Ishikawa (cell line): ENCODE results near the gene LEO1.

ENCODE experiments used
- CEBPB ChIP-seq: IDR thresholded peaks from 2 replicates; pipeline ENCODE4 v1.6.1; 2012
- CREB1 ChIP-seq: IDR thresholded peaks from 2 replicates; pipeline ENCODE4 v1.6.1; 2012; ENCODE audit warnings: low read depth
- EGR1 ChIP-seq: IDR thresholded peaks from 2 replicates; pipeline ENCODE4 v1.6.1; 2012
- EP300 ChIP-seq: IDR thresholded peaks from 2 replicates; pipeline ENCODE4 v1.6.1; 2012; ENCODE audit warnings: borderline replicate concordance
- FOXM1 ChIP-seq: IDR thresholded peaks from 2 replicates; pipeline ENCODE4 v1.6.1; 2012; ENCODE audit warnings: low read depth, borderline replicate concordance
- MAX ChIP-seq: IDR thresholded peaks from 2 replicates; pipeline ENCODE4 v1.6.1; 2012
- NFIC ChIP-seq: IDR thresholded peaks from 2 replicates; pipeline ENCODE4 v1.6.1; 2012
- TAF1 ChIP-seq: IDR thresholded peaks from 2 replicates; pipeline ENCODE4 v1.6.1; 2012; ENCODE audit warnings: low read depth, mild to moderate bottlenecking
- TCF12 ChIP-seq: IDR thresholded peaks from 2 replicates; pipeline ENCODE4 v1.6.1; 2012; ENCODE audit warnings: low read depth
- TEAD4 ChIP-seq: IDR thresholded peaks from 2 replicates; pipeline ENCODE4 v1.6.1; 2012
- USF1 ChIP-seq: IDR thresholded peaks from 2 replicates; pipeline ENCODE4 v1.6.1; 2012
- YY1 ChIP-seq: IDR thresholded peaks from 2 replicates; pipeline ENCODE4 v1.6.1; 2012; ENCODE audit warnings: low read depth
- ZBTB7A ChIP-seq: IDR thresholded peaks from 2 replicates; pipeline ENCODE4 v1.6.1; 2012; ENCODE audit warnings: low read depth
- TF ChIP-seq, protein P1 (sequence below): IDR thresholded peaks from 2 replicates; pipeline ENCODE4 v1.6.1; 2012; ENCODE audit warnings: low read depth, mild to moderate bottlenecking

GRCh38 chr15:52018244-52018643 is 46.7 kb upstream of the LEO1 start:
- no peak for TF ChIP-seq TAF1
- no peak for TF ChIP-seq ZBTB7A
- no peak for TF ChIP-seq MAX
- TF ChIP-seq CEBPB = no peak
- TF ChIP-seq EGR1 = no peak
- no peak for TF ChIP-seq TCF12
- no peak for TF ChIP-seq EP300
- TF ChIP-seq USF1 = no peak
- TF ChIP-seq YY1 = no peak
- TF ChIP-seq NFIC = no peak
- TF ChIP-seq, protein P1, sequence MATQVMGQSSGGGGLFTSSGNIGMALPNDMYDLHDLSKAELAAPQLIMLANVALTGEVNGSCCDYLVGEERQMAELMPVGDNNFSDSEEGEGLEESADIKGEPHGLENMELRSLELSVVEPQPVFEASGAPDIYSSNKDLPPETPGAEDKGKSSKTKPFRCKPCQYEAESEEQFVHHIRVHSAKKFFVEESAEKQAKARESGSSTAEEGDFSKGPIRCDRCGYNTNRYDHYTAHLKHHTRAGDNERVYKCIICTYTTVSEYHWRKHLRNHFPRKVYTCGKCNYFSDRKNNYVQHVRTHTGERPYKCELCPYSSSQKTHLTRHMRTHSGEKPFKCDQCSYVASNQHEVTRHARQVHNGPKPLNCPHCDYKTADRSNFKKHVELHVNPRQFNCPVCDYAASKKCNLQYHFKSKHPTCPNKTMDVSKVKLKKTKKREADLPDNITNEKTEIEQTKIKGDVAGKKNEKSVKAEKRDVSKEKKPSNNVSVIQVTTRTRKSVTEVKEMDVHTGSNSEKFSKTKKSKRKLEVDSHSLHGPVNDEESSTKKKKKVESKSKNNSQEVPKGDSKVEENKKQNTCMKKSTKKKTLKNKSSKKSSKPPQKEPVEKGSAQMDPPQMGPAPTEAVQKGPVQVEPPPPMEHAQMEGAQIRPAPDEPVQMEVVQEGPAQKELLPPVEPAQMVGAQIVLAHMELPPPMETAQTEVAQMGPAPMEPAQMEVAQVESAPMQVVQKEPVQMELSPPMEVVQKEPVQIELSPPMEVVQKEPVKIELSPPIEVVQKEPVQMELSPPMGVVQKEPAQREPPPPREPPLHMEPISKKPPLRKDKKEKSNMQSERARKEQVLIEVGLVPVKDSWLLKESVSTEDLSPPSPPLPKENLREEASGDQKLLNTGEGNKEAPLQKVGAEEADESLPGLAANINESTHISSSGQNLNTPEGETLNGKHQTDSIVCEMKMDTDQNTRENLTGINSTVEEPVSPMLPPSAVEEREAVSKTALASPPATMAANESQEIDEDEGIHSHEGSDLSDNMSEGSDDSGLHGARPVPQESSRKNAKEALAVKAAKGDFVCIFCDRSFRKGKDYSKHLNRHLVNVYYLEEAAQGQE = no peak
- no peak for TF ChIP-seq CREB1
- TF ChIP-seq TEAD4 = no peak
- no peak for TF ChIP-seq FOXM1
